Neural crest cell (in vitro differentiated cells): ENCODE data around the gene ANKLE2. TPM values are rescaled to one million over a fixed set of nuclear protein-coding genes. Genes with fewer than 3 reads are reported as not detected.

ENCODE experiments used
- DNase-seq: peaks from one replicate; pipeline ENCODE4 v3.0.0; 2021; ENCODE audit warnings: low read depth, mixed read lengths, low spot score
- H3K27ac Mint-ChIP-seq: one replicate; pipeline ENCODE4 v1.8.0; 2021; ENCODE audit warnings: mild to moderate bottlenecking, mixed read lengths; ENCODE audit not compliant: unreplicated experiment
- H3K27me3 Mint-ChIP-seq: 2 replicates; pipeline ENCODE4 v1.8.0; 2021; ENCODE audit warnings: low read depth, mild to moderate bottlenecking, mixed read lengths
- H3K36me3 Mint-ChIP-seq: 2 replicates; pipeline ENCODE4 v1.8.0; 2021; ENCODE audit warnings: low read depth, mild to moderate bottlenecking, mixed read lengths
- H3K4me1 Mint-ChIP-seq: 2 replicates; pipeline ENCODE4 v1.8.0; 2021; ENCODE audit warnings: mixed read lengths
- H3K4me3 Mint-ChIP-seq: one replicate; pipeline ENCODE4 v1.8.0; 2021; ENCODE audit warnings: mild to moderate bottlenecking, mixed read lengths
- H3K9me3 Mint-ChIP-seq: 2 replicates; pipeline ENCODE4 v1.8.0; 2021; ENCODE audit warnings: mixed read lengths
- CTCF ChIP-seq: fragments of 200-600 bp; sonication (generic); conservative IDR thresholded peaks from 2 replicates; pipeline ENCODE4 v1.5.0; 2021; ENCODE audit warnings: antibody characterized with exemption, mild to moderate bottlenecking
- total RNA-seq: library from RNA; stranded (reverse); gene quantifications from 2 replicates; pipeline ENCODE4 v1.2.1, GENCODE V29; 2021

Gene ANKLE2
- total RNA-seq, 1 donor from 2014 or later: 100 TPM

DNA sequence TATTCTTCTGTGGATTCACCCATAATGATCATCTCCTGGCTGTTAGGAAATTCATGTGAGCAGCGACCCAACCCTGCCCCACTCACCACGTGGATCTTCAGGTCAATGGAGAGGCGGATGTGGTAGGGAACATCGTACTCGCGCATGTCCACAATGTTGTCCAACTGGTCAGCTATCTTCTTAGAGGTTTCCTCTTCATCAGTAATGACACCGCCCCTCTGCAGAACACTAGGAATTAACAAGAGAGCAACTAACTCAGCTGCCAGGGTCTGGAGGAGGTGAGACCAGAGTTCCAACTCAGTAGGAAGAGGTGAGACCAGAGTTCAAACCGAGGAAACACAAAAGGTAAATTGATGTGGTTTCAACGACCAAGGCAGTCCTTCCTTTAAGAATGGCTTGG, 84.1 kb downstream of the ANKLE2 start:
- no peak overlapping the region for H3K4me3 Mint-ChIP-seq
- H3K36me3 Mint-ChIP-seq: peaks cover 37% of the 10 kb centered on the region
- H3K9me3 Mint-ChIP-seq: no peaks in the 10 kb centered on the region
- DNase-seq: no peak
- no peaks in the 10 kb centered on the region for H3K27me3 Mint-ChIP-seq
- H3K27ac Mint-ChIP-seq: no peak overlapping the region
- no peak for TF ChIP-seq CTCF
- H3K4me1 Mint-ChIP-seq: no peaks in the 10 kb centered on the region

DNA sequence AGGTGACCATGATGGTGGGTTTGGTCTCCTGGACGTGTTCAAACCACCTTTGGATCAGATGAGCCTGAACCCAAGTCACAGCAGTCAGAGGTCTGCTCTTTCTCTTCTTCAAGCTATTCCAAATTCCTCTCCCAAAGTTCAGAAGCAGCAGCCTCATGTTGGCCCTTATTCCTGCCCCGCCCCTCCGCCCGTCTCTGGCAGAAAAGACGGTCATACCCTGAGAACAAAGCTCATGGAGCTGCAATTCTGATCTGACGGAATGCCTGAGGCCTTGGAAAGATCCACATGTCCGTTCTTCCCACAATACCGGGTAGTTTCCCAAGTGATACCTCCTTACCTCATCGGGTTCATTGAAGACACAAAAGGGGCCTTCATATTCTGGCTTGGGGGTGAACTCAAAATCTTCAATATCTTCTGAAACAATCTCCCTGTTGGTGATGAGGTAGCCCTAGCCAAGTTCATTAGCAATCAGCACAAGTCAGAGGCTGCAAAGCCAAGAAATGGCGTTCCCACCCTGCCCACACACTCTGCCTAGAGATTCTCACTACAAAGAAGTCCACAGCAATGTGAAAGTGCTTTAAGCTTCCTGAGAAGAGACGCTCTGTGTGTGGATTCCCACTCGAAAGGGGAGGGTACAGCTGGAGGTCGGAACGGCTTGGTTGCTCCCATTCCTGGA, 85.7 kb downstream of the ANKLE2 start:
- H3K27me3 Mint-ChIP-seq: no peaks in the 10 kb centered on the region
- H3K27ac Mint-ChIP-seq: peak overlapping the region; percentile 50
- no peaks in the 10 kb centered on the region for H3K9me3 Mint-ChIP-seq
- no peak for TF ChIP-seq CTCF
- H3K4me3 Mint-ChIP-seq: no peak overlapping the region
- H3K4me1 Mint-ChIP-seq: no peaks in the 10 kb centered on the region
- H3K36me3 Mint-ChIP-seq: peaks cover 42% of the 10 kb centered on the region
- DNase-seq: no peak

Other genes starting within 250 kb of the ANKLE2 start
- gene LRCOL1, start 151.2 kb downstream of the ANKLE2 start, total RNA-seq: 0.93 and 1.7 TPM in 2 replicates
- gene P2RX2, start 143.1 kb downstream of the ANKLE2 start, total RNA-seq: not detected in 2 replicates
- gene POLE, start 74.5 kb downstream of the ANKLE2 start, total RNA-seq: 168 and 174 TPM in 2 replicates
- gene PXMP2, start 74.2 kb downstream of the ANKLE2 start, total RNA-seq: 31.0 and 33.5 TPM in 2 replicates
- gene PGAM5, start 51.0 kb downstream of the ANKLE2 start, total RNA-seq: 61.5 and 61.8 TPM in 2 replicates
- 33.4 and 35.6 TPM in 2 replicates for gene GOLGA3, start 67.0 kb upstream of the ANKLE2 start, total RNA-seq
- gene CHFR, start 125.8 kb upstream of the ANKLE2 start, total RNA-seq: 39.0 and 39.9 TPM in 2 replicates
- 19.6 and 22.3 TPM in 2 replicates for gene ZNF605, start 194.5 kb upstream of the ANKLE2 start, total RNA-seq
- gene ZNF26, start 224.5 kb upstream of the ANKLE2 start, total RNA-seq: 12.9 and 13.5 TPM in 2 replicates